GM12892 (cell line): ENCODE results near the gene C1orf159.

ENCODE experiments used
- POLR2A ChIP-seq: IDR thresholded peaks from 2 replicates; pipeline ENCODE4 v1.6.1; 2011; ENCODE audit warnings: low read depth, low read length, control low read depth
- POLR2AphosphoS5 ChIP-seq: IDR thresholded peaks from 2 replicates; pipeline ENCODE4 v1.6.1; 2011; ENCODE audit warnings: low read depth, low read length, control low read depth
- TAF1 ChIP-seq: IDR thresholded peaks from 2 replicates; pipeline ENCODE4 v1.6.1; 2011; ENCODE audit warnings: low read depth, mild to moderate bottlenecking, control low read depth, low read length, borderline replicate concordance

GRCh38 chr1:1058921-1059493, 56.9 kb downstream of the C1orf159 start:
- TF ChIP-seq POLR2A = no peak
- TF ChIP-seq TAF1 = no peak
- TF ChIP-seq POLR2AphosphoS5 = no peak
